NCI-H2227 treated with DMSO at 0.1 percent for 48 hours (cell line): ENCODE results near the gene PPP2R2B.
A peak's percentile ranks its signal among the peaks of the same experiment; 100 is the strongest.

Experiments
- DNase-seq: peaks from one replicate; lab custom pipeline; 2025; lab: John Stamatoyannopoulos, UW

Gene PPP2R2B

GRCh38 chr5:146548781-146549449 is 329.6 kb downstream of the PPP2R2B start:
- DNase-seq = no peak

DNA sequence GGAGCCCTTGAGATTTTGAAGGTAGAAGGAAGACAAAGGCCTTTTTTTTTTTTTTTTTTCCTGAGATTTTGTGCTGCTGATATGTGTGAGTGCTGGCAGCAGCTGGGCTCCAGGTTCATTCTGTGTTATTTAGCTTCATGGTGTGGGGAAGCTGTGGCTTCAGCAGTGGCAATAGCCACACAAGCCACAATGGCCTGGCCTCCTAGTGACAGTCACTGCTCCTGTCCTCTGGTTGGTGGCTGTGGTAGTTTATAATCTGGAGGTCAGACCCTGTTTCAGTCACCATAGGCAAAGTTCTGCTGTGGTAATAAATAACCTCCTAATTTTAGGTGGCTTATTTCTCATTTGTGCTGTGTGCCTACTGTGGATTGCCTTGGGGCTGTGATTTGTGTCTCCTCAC is 334.3 kb downstream of the PPP2R2B start:
- DNase-seq = no peak

GRCh38 chr5:146541958-146542849 is 336.4 kb downstream of the PPP2R2B start:
- peak; percentile 41 for DNase-seq

DNA sequence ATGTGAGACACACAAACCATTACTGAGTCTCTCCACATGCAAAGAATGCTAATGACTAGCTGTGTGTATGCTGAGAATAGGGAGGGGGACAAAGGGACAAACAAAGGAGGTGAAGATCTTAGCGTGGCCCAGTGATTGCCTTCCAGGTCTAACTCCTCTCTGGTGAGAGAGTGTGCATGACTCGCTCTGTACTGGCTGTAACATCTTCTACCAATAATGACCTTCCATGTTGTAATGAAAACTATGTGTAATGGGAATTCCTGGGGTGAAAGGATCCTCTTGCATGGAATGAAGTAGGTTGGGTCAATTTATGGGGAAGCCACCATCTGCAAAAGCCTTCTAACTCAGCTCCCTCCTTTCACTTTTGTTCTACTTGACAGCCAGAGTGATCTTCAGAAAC is 338.1 kb downstream of the PPP2R2B start:
- DNase-seq = no peak

DNA sequence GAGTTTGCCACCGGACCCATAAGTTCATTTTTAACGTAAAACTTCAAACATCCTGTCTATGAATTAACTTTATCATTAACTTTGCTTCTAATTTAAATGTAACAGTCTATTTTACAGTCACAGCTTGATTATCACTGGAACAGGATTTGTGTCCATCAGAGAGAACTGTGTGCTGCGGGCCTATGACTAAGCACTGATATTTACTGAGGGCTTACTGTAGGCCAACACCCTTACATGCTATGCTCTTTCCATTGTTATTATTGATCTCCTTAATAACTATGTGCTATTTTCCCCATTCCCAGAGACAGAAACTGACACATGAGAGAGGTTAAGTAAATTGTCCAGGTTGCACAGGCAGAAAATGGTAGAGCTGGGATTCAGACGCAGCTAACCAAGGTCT is 338.6 kb downstream of the PPP2R2B start:
- DNase-seq = no peak

GRCh38 chr5:146538432-146538831 is 340.1 kb downstream of the PPP2R2B start:
- no peak for DNase-seq

GRCh38 chr5:146533882-146534281 is 344.7 kb downstream of the PPP2R2B start:
- DNase-seq = no peak

DNA sequence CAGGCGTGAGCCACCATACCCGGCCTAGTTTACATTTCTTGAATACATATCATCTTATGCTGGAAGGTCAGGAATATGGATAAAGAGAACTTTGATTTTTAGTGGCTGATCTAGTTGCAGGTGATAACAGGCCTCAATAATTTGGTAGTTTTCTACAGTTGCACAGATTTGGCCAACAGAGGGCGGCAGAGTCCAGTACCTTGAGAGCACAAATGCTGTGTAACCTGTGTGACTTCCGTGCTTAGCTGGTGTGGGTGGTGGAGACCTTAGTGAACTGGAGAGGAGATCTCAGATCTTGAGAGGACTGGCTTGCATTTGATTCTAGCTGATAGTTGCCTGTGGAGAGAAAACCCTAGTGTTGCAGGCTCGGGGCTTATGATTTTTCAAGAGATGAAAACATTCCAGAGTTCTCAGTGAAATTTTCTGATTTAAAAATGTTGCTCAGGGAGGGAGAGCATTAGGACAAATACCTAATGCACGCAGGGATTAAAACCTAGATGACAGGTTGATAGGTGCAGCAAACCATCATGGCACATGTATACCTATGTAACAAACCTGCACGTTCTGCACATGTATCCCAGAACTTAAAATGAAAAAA is 345.2 kb downstream of the PPP2R2B start:
- DNase-seq = peak; percentile 75
